Measurements from ENCODE around the gene LCN2. TPM values are rescaled to one million over a fixed set of nuclear protein-coding genes. Genes with fewer than 3 reads are reported as not detected.
A peak's percentile ranks its signal among the peaks of the same experiment; 100 is the strongest.

The LCN2 gene
- total and polyA plus RNA-seq, 10 of the 15 experiments (the other 5 are each of a cell fraction or from before 2014, with no cell fraction given), result not detected

GRCh38 chr9:128127990-128128835 lies 21.0 kb upstream of the LCN2 start (continued):
- TF ChIP-seq, protein P1, sequence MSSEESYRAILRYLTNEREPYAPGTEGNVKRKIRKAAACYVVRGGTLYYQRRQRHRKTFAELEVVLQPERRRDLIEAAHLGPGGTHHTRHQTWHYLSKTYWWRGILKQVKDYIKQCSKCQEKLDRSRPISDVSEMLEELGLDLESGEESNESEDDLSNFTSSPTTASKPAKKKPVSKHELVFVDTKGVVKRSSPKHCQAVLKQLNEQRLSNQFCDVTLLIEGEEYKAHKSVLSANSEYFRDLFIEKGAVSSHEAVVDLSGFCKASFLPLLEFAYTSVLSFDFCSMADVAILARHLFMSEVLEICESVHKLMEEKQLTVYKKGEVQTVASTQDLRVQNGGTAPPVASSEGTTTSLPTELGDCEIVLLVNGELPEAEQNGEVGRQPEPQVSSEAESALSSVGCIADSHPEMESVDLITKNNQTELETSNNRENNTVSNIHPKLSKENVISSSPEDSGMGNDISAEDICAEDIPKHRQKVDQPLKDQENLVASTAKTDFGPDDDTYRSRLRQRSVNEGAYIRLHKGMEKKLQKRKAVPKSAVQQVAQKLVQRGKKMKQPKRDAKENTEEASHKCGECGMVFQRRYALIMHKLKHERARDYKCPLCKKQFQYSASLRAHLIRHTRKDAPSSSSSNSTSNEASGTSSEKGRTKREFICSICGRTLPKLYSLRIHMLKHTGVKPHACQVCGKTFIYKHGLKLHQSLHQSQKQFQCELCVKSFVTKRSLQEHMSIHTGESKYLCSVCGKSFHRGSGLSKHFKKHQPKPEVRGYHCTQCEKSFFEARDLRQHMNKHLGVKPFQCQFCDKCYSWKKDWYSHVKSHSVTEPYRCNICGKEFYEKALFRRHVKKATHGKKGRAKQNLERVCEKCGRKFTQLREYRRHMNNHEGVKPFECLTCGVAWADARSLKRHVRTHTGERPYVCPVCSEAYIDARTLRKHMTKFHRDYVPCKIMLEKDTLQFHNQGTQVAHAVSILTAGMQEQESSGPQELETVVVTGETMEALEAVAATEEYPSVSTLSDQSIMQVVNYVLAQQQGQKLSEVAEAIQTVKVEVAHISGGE (CRISPR knock-in tag; IDR thresholded peaks at IDR 0.05), result no peak
- no peak for TF ChIP-seq KLF5 (IDR thresholded peaks at IDR 0.05; ENCODE audit: partially characterized antibody)
- no peak for TF ChIP-seq PAX5 (IDR thresholded peaks at IDR 0.05; ENCODE audit: borderline replicate concordance, low read depth, low read length)

DNA sequence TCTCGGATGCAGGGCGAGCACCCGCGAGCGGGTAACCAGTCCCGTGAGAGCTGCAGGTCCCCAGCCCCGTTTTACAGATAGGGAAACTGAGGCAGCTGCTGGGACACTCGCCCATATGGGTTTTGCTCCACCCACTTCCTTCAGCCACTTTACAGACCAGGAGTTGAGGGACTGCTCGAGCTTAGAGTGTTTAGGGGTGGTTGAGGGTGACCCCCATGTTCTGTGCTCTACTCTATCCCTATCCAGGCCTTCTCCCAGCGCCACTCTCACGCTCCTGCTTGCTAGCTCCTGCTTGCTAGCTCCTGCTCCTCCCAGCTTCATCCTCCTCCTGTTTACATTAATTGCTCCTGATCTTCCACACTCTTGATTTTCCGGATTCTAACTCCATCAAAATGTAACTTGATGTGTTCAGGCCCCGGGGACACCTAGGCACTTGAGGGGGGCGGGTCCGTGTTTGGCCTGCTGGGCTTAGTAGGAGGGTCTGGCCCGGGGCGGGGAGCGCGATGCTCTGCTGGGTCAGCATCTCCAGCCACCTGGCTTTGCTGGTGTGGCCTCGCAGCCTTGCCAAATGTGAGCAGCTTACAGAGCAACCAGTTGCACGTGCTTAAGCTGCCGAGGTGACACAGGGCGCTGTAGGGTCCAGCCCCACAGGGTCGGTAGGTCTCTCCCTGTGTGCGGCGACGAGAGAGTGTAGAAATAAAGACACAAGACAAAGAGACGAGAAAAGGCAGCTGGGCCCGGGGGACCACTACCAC lies 20.2 kb upstream of the LCN2 start:
- Histone ChIP-seq H3K9me3 (replicated peaks; ENCODE audit: control insufficient read depth, insufficient read depth, low read length) (no peaks in the 10 kb centered on the region), H3K4me3 (peak overlapping the region; percentile 88), H3K9ac (ENCODE audit: control insufficient read depth, insufficient read depth, low read length) (peak overlapping the region; percentile 98; the same call in 1 of the 2 replicates), H3K27me3 (replicated peaks in 1 of 2; ENCODE audit: control insufficient read depth in 2 of 2, insufficient read depth in 2 of 2, low read length in 1 of 2) (no peaks in the 10 kb centered on the region; a peak in 2 of 4 replicates), H3K36me3 (ENCODE audit: control insufficient read depth in 2 of 2, insufficient read depth in 2 of 2, low read length in 1 of 2) (peaks cover 0 to 7% of the 10 kb centered on the region in 2 experiments; a peak in 2 of 4 replicates), H4K20me1 (ENCODE audit: control insufficient read depth, insufficient read depth) (no peaks in the 10 kb centered on the region), H3K4me1 (ENCODE audit: control insufficient read depth, insufficient read depth, low read length) (peaks cover 14% of the 10 kb centered on the region; the same call in 1 of the 2 replicates), H3K79me2 (ENCODE audit: control insufficient read depth, insufficient read depth, low read length) (peaks cover 32% of the 10 kb centered on the region), H2AFZ (ENCODE audit: control insufficient read depth, low read depth, low read length) (peak overlapping the region; percentile 99), H3K27ac (ENCODE audit: control insufficient read depth, insufficient read depth) (peak overlapping the region; percentile 99; the same call in 1 of the 2 replicates), H3K4me2 (ENCODE audit: control insufficient read depth, insufficient read depth) (peak overlapping the region; percentile 79)
- TSS peak; percentile 88 for BruUV-seq (replicated peaks)
- intact Hi-C loops (cut with micrococcal nuclease; ENCODE audit: unreplicated experiment) (loop anchor here (5.0 kb wide), 2 partner anchors 213 to 342 kb away; partner anchors contain the start of genes CDK9 and SLC27A4), in situ Hi-C loops (cut with MboI) (no loop called here)
- FAIRE-seq (no peak), DNase-seq (ENCODE audit: low read depth, low spot score) (no peak), ATAC-seq (no peak)
- ChIA-PET POLR2A (interaction anchor here (0.5 to 1.5 kb wide), 9 partner anchors 9 to 1365 kb away, joined by 3 to 10 read pairs (median 3); no protein-coding TSS in a partner anchor), CTCF (interaction anchor here (0.6 to 7.4 kb wide), 12 partner anchors 13 to 186 kb away, joined by 3 to 84 read pairs (median 3); no protein-coding TSS in a partner anchor), RAD21 (ENCODE audit: unreplicated experiment) (interaction anchor here (0.6 to 1.4 kb wide), 10 partner anchors 11 to 394 kb away, joined by 3 to 8 read pairs (median 4); partner anchors contain the start of genes GOLGA2, NAIF1, SWI5 and TOR2A), SMC1A (ENCODE audit: uncharacterized antibody, unreplicated experiment) (interaction anchor here (1.4 kb wide), 1 partner anchor 11 kb away, joined by 6 read pairs; no protein-coding TSS in a partner anchor)
- TF ChIP-seq, protein P2, sequence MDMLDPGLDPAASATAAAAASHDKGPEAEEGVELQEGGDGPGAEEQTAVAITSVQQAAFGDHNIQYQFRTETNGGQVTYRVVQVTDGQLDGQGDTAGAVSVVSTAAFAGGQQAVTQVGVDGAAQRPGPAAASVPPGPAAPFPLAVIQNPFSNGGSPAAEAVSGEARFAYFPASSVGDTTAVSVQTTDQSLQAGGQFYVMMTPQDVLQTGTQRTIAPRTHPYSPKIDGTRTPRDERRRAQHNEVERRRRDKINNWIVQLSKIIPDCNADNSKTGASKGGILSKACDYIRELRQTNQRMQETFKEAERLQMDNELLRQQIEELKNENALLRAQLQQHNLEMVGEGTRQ (IDR thresholded peaks at IDR 0.05; ENCODE audit: borderline replicate concordance, low read depth, low read length), result no peak
- no peak for TF ChIP-seq CBFB (IDR thresholded peaks at IDR 0.05; ENCODE audit: low read depth)
- WGBS (ENCODE audit: insufficient coverage, insufficient replicate concordance, low lambda C conversion rate, missing lambda C conversion rate), result 36% methylated on average over 29 of the region's 29 CpGs

All from GM12878 (cell line).